Measurements from ENCODE around the gene GATA5.

GATA5 gene, protein sequence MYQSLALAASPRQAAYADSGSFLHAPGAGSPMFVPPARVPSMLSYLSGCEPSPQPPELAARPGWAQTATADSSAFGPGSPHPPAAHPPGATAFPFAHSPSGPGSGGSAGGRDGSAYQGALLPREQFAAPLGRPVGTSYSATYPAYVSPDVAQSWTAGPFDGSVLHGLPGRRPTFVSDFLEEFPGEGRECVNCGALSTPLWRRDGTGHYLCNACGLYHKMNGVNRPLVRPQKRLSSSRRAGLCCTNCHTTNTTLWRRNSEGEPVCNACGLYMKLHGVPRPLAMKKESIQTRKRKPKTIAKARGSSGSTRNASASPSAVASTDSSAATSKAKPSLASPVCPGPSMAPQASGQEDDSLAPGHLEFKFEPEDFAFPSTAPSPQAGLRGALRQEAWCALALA

DNA sequence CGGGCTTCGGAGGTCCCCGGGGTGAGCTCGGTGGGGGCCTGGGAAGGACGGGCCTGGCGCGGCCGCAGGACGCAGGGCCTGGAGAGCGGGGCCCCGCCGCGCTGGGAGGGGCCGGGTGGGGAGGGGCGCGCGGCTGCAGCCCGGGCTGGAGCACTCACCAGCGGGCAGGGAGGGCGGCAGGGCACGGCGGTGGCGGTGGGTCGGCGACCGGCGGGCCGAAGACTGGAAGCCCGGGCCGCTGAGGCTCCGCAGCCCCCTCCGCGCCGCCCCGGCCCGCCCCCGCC, at the start of gene GATA5:
GATA5 (minus strand) TSS at position 224 of the 284 bp plus-strand sequence. CDS start 474 bp downstream, outside the sequence.
- DNase-seq (ENCODE audit: low read depth), result no peak

DNA sequence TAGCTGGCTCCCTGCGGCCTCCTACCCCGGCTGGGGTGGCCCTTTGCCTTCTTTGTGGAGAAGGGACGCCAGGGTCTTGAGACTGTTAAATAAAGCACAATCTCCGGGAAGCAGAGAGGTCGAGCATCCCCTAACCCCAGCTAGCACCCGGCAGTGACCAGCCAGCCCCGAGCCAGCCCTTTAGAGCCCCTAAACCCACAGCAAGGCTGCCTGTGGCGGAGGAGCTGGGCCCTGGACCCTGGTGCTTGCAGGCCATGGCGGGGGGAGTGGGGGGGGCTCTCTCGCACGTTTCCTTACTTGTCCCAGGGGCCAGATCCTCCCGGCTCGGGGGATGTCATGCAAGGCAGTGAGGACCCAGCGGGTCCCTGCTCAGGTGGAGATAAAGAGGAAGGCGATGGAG, 49.2 kb upstream of the GATA5 start:
- no peak for DNase-seq (ENCODE audit: low read depth)

DNA sequence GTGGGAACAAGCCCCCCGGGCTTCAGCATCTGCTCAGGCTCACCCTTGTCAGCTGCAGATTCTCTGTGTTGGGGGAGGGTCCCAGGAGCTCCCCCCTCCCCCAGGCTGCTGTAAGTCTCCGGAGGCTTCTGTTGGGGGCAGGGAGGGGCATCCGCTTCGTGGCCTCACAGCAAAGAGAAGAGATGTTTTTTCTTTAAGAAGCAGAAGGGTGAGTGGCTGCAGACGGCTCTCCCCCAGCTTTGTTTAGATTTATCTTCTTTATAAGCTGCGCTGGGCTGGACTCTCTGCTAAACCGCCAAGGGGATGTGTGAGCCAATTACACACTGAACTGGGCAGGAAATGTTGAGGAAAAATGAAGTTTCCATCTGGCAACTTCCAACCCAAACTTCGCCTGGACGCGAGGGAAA, 48.7 kb upstream of the GATA5 start:
- DNase-seq (ENCODE audit: low read depth), result peak; percentile 8

DNA sequence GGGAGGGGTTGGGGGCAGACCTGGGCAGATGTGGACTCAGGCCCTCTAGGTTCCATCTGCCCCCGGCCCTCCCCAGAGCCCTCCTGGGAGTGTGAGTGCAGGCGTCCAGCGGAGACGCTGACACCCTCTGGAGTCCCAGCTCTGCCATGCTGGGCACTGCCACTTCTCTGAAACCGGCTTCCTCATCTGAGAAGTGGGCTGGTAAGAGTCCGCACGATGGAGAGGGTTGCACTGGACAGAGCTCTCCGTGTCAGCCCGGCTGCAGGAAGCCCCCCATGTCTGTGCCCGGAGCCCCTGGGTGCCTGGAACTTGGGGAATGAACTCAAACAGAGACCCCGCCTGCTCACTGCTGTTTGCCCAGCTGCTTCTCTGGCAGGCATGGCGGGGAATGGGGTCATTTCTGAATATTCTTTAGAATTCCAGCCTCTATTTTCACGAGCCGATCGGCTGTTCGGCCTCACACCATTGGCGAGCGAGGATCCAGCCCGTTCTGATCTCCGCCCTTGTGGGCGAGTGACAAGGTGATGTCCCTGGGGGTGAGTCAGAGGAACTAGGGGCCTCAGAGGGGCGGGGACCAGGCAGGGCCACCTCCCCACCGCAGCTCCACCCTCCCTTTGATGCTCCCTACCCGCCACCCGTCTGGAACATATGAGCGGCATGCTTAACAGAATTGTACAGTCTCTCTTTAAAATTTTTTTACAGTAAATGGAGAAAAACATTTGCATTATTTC, 47.8 kb upstream of the GATA5 start:
- peak; percentile 25 for DNase-seq (ENCODE audit: low read depth)

DNA sequence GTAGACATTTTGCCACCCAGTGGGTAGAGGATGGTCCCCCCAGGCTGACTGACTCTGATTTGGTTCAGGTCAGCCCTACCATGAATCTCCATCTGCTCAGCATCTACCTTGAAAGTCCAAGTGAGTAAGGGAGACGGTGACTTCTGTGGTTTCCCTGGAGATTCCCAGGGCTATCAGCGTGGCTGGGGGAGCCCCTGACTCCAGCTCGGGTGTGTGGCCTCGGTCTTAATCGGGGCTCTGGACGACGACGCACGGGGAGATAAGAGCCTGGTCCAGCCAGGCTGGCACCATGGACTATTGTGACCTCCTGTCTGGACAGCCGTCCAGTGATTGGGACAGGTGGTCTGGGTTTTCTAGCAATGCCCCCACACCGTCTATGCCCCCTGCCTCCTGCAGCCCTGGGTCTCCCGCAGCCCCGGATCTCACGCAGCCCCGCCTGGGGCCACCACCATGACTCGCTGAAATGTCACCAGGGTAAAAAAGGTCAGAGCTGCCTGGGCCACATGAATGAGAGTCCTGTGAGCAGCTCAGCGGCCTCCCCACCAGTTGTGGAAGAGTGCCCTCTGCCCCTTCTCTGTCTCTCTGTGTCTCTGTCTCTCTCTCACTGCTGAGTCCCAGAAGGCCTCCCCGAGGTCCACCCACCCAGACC, 47.1 kb upstream of the GATA5 start:
- DNase-seq (ENCODE audit: low read depth), result no peak

DNA sequence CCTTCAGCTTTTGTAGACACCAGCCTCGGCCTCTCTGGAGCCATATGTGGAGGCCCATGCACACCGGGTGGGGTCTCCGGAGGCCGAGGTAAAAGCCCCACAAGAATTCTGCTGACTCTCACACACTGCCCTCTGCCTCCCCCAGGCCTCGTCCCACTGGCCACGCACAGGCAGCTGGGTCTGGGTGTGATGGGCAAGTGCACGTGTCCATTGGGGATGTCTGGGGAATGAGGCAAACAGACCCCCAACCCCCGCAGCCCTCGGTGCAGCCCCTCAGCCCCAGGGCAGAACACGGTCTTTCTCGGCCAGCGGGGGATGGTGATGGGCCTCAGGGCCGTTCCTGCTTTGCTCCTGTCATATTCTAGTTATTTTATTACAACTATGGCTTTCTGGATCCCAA, 44.0 kb upstream of the GATA5 start:
- DNase-seq (ENCODE audit: low read depth), result no peak

DNA sequence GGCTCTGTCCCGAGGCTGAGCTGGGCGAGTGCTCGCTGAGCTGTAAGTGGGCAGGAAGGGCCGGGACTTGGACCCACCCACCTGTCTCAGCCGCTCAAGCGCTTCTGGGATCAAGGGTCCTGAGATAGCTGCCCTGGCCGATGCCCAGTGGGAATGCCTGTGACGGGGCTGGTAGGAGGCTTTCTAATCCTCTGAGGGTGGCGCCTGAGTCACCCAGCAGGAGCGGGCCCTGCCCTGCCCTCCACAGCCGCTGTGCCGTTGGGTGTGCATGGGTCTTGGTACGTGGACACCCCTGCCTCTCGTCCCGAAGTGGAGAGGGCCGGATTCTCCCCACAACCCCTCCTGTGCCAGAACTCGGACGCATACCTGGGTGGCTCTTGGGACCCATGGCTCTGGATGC, 43.1 kb upstream of the GATA5 start:
- DNase-seq (ENCODE audit: low read depth), result no peak

DNA sequence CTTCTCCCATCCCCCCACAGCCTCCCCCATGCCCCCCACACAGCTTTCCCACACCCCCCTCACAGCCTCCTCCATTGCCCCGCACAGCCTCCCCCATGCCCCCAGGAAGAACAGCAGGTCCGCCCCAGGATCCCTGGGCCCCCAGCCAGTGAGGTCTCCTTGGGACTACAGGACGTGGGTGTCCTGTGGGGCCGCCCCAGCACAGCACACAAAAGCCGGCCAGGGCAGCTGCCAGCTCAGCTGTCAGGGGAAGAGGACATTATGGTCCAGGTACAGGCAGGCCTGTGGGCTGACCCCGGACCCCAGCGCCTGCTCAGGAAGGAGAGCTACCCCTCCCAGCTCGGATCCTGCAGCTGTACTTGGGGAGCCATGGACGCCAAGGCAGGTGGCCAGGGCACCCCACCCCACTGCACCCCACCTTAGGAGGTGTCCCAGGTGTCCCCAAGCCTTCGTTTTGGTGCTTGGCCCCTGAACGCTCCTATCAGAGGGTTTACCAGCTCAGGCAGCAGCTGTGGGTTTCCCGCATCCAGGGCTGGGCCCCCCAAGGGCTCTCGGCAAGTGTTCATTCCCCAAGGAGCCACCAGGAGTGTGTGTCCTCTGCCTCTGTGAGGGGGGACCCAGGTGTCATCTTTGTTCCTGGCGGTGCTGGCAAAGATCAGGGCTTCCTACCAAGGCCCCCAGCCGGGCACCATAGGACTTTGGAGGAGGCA, 42.3 kb upstream of the GATA5 start:
- no peak for DNase-seq (ENCODE audit: low read depth)

DNA sequence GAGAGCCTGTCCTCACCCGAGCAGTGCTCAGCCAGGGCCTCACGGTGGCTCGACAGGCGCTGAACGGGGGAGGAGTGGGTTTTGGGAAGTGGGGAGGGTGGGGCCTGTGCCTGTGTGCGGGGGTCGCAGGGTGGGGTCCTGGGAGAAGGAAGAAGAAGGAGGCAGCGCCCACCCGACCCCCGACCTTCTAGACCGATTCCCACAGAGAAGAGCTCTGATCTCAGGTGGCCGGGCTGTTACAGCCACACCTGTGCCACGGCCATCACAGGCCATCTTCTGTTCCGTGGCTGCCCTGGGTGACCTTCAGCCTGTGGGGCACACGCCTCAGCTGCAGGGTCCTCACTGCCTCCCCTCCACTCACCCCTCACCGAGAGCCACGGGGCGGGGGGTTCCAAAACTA, 41.4 kb upstream of the GATA5 start:
- DNase-seq (ENCODE audit: low read depth), result no peak

DNA sequence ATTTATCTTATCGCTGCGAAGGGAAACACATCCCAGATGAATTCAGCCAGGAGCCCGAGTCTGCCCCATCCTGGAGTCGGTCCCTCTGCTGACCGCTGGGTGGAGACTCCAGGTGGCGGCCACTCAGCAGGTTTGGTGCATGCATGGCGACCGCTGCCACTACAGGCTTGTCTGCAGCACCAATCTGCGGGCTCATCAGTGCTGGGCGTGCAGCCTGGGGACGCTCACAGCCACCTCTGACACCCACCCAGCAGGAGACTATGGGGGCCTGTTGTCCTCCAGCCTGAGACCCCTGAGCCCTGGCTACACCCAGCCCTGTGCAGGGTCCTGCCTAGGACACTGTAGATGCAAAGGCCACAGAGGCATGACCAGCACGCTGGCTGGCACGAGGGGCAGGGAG, 40.5 kb upstream of the GATA5 start:
- DNase-seq (ENCODE audit: low read depth), result peak; percentile 26

DNA sequence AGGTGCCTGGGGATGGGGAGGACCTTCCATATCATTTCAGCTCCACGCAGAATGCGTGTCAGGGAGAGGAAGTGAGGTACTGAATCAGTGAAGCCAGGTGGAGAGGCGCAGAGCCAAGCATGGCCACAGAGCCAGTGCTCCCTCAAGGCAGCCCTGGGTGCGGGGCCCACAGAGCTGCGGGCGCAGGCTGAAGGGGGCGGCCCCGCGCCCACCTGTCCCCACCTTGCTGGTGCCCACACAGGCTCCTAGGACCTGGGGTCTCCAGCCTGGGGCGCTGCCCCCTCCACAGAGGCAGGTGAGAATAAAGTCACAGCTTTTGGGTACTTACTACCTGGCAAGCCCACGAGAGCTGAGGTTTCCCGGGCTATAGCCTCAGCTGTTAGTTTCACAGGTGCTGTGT, 40.0 kb upstream of the GATA5 start:
- DNase-seq (ENCODE audit: low read depth), result no peak

DNA sequence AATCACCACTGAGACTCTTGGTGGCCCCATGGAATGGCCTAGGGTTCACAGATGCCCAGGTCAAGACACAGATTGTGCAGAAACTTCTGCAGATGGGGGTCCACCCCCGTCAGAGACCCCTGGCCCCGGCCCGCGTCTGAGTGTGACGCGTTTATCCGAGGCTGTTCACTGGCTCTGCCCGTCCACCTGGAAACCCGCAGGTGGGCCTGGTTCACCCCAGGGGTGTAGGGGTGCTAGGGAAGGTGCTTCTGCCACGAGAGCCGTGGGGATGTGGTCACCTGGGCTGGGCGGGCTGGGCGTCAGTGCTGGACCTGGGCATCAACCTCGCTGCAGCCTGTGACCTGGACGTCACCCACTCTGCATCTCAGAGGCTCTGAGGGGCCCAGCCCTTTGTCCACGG, 39.5 kb upstream of the GATA5 start:
- DNase-seq (ENCODE audit: low read depth), result no peak

DNA sequence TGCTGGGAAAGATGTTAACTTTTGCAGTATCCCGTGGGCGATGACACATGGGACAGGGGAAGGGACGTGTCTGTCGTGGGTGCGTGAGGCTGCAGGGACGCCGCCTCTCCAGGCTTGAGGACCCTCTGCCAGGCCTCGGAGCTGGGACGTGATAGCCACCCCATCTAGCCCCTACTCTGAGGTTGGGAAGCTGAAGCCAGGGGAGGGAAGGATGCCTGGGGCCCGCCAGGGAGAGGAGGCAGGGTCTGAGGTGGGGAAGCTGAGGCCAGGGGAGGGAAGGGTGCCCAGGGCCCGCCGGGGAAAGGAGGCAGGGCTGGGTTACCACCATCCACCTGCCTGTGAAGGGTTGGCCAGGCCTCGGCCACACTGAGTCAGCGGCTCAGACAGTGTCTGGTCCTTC, 38.2 kb upstream of the GATA5 start:
- no peak for DNase-seq (ENCODE audit: low read depth)

DNA sequence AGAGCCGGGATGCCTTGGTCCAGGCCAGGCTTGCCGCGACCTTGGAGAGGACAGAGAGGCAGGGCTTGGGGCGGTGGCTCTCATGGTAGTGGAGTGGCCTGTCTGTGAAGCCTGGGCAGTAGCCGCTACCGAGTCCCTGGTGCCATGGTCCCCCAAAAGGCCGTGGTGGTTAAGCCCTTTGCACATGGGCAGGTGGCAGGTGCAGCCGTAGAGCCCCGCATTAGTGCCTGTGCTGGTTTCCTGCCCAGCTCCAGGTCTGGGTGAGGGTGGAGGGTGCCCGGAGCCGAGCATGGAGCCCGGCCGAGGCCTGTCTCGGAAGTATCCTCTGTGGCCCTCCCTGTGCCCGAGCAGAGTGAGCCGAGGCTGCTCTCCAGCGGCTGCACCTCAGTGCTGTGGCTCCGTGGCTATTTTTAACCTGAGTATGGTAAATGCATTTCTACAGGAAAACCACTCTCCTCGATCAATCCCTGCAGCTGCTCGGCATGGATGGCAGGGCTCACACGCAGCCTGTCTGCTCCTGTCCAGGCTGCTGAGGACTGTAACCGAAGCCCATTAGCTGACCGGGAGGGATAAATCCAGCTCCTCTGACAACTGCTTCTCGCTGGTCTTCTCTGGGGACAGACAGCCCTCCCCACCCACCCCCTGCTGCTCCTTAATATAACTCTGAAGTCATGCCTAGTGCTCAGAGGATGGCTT, 36.3 kb upstream of the GATA5 start:
- DNase-seq (ENCODE audit: low read depth), result no peak

DNA sequence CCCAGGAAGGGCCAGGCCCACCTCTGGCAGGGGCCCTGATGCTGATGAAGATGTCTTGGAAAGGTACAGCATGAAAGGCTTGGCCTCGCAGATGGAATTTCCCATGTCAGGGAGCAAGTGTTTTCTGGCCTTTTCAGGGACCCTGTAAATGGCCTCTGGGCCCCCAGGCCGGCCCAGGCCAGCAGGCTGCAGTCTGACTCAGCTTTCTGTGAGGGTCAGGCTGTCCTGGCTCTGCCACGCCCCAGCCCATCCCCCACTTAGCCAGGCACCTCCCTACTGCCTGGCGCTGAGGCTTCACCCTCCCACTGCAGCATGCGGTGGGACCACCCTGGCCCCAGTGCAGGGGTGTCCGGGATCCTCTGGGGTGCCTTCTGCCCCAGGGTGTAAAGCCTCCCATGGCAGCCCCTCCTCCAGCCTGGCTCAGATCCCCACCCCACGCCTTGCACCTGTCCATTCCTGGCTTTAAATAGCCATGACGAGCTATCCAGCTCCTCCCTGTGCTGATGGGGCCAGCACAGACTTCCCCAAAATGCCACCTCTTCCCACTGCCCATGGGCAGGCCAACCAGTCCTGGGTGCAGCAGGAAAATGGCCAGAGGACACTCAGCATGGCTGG, 35.6 kb upstream of the GATA5 start:
- no peak for DNase-seq (ENCODE audit: low read depth)

DNA sequence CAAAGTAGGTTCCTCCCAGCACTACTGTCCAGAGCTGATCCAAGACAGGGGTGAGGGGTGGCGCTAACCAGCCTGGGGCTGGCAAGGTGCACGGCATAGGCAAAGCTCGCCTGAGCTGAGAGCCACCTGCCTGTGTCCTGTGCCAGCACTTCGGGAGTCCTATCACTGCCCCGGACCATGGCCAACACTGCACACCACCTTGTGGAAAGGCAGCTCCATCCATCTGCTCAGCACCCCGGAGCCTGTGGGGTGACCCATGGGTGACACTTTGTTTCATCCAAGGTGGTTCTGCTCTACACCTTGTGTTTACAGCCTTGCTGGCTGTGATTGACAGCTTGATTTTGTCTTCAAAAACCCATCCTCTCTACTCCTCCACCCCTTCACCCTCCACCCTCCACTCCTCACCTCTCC, 32.9 kb upstream of the GATA5 start:
- DNase-seq (ENCODE audit: low read depth), result peak; percentile 13

DNA sequence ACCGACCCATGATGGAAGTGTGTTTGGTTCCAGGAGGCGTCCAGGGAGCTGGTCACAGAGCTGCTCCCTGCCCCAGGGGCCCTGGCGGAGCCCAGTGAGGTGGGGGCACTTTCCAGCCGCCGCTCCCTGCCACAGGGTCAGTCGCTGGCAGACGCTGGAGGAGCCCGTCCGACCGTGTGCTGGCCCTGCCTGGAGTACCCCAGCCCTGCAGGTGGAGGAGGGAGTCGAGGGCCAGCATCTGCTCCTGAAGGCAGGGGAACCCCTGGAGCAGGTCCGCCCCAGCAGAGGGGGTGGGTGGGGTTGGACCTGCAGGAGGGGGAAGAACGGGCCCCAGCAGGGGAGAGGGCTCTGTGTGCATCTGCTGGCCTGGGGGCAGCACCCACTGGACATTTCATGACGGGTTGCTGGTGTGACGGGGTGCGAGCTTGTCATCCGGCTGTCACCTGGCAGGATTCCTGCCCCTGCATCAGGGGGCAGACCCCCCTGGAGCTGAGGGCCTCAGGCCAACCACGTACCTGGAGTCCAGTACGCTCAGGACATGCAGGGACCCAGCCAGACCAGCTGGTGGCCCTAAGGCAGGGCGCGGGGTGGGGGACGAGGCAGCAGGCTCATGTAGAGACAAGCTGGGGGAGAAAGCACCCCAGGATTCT, 32.3 kb upstream of the GATA5 start:
- DNase-seq (ENCODE audit: low read depth), result no peak

DNA sequence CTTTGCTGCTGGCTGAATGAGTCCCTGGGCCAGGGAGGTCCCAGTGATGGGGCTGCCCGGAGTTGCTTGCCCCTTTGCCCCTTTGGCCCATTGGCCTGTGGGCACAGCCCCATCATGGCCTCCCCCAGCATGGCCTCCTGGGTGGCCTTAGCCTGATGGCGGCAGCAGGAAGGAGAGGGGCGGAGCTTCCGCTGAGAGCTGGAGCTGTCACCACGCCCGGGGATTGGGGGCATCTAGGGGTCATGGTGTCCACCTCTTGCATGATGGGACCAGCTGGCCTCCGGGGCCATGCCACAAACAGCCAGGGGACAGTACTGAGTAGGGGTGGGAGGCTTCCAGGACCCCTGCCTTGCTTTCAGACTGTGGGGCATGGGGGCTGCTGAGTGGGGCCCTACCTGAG, 31.5 kb upstream of the GATA5 start:
- DNase-seq (ENCODE audit: low read depth), result no peak

DNA sequence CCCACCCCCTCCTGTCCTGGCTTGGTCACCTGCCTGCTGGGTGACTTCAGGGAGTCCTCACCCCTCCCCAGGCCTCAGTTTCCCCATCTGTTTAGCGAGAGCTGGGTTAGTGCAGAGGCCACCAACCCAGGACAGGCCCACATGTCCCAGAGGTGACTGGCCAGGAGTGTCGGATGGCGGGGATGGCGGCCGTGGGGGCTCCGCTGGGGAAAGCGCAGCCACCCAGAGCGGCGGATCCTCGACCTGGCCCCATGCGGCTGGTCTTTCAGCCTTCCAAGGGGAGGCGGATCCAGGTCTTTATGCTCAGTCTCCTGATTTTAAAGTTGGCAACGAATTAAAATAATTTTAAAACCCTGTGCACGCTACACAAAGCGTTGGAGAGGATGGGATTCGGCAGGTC, 31.0 kb upstream of the GATA5 start:
- no peak for DNase-seq (ENCODE audit: low read depth)

DNA sequence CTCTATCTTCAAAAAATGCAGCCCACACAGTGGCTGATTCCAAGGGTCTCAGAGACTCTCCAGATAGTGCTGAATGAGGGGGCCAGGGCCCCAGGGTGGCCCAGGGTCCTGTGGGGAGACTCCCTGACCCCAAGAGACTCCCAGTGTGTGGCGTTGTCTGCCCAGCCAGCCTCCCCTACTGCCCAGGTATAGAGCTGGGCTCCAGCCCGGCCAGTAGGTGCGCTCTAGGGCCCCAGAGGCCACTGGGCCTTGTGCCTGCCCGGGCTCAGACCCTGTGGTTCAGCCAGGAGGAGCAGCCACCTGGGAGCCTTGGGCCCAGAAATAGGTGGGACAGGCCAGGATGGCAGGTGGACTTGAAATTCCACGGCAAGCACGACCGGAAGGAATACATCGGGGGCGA, 30.3 kb upstream of the GATA5 start:
- no peak for DNase-seq (ENCODE audit: low read depth)
